Activated T-cell treated with anti-CD3 and anti-CD28 coated beads, Interleukin-2, amount 50 U/mL, for 72 hours (primary cell): Measurements from ENCODE around the gene UTP4. TPM values are rescaled to one million over a fixed set of nuclear protein-coding genes. Genes with fewer than 3 reads are reported as not detected.
"Not testable (repeated sequence)": the region's sequence is repeated elsewhere in the genome, so short reads cannot be mapped to it uniquely, and the experiment has no call there.

Source experiments
- ATAC-seq, 2 donors: fragments of 150-1000 bp; cut with Tn5 transposase; replicated peaks in 1 of 2; 2 replicates each; pipeline ENCODE4 v1.10.0; 2021; ENCODE audit warnings: moderate library complexity in 2 of 2, mild to moderate bottlenecking in 1 of 2
- DNase-seq, 2 donors: peaks; one replicate each; pipeline ENCODE4 v3.0.0; 2021 to 2022; ENCODE audit warnings: mixed read lengths in 1 of 2
- H3K27ac Mint-ChIP-seq: one replicate; pipeline ENCODE4 v1.8.0; 2022; ENCODE audit warnings: mild to moderate bottlenecking, moderate library complexity, mixed read lengths
- H3K27me3 Mint-ChIP-seq: one replicate; pipeline ENCODE4 v1.8.0; 2022; ENCODE audit warnings: low read depth, mixed read lengths
- H3K36me3 Mint-ChIP-seq, 2 donors: one replicate each; pipeline ENCODE4 v1.8.0; 2022; ENCODE audit warnings: mixed read lengths in 2 of 2, mild to moderate bottlenecking in 1 of 2; ENCODE audit not compliant: insufficient read depth in 2 of 2
- H3K4me1 Mint-ChIP-seq: one replicate; pipeline ENCODE4 v1.8.0; 2022; ENCODE audit warnings: low read depth, mixed read lengths
- H3K4me3 Mint-ChIP-seq, 2 donors: one replicate each; pipeline ENCODE4 v1.8.0; 2022; ENCODE audit warnings: mild to moderate bottlenecking in 2 of 2, mixed read lengths in 2 of 2, moderate library complexity in 2 of 2
- H3K9me3 Mint-ChIP-seq, 2 donors: one replicate each; pipeline ENCODE4 v1.8.0; 2022; ENCODE audit warnings: mixed read lengths in 2 of 2
- total RNA-seq, 2 donors: library from RNA; stranded (reverse); gene quantifications; one replicate each; pipeline ENCODE4 v1.2.3, GENCODE V29; 2022

Gene UTP4
- total RNA-seq, 2 donors from 2014 or later, result 81.7 to 112 TPM

DNA sequence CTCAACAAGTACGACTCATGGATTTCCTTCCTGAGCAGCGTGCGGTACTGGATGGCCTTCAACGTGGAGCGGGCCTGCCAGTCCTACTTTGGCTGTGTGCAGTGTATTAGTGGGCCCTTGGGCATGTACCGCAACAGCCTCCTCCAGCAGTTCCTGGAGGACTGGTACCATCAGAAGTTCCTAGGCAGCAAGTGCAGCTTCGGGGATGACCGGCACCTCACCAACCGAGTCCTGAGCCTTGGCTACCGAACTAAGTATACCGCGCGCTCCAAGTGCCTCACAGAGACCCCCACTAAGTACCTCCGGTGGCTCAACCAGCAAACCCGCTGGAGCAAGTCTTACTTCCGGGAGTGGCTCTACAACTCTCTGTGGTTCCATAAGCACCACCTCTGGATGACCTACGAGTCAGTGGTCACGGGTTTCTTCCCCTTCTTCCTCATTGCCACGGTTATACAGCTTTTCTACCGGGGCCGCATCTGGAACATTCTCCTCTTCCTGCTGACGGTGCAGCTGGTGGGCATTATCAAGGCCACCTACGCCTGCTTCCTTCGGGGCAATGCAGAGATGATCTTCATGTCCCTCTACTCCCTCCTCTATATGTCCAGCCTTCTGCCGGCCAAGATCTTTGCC is 18.0 kb upstream of the UTP4 start:
- Mint-ChIP-seq H3K36me3 (peaks cover 7% of the 10 kb centered on the region in 2 donors), H3K4me1 (peaks cover 7% of the 10 kb centered on the region), H3K27me3 (peaks cover 1% of the 10 kb centered on the region), H3K27ac (no peak overlapping the region), H3K4me3 (no peak overlapping the region), H3K9me3 (no peaks in the 10 kb centered on the region)
- DNase-seq, result no peak
- no peak for ATAC-seq

DNA sequence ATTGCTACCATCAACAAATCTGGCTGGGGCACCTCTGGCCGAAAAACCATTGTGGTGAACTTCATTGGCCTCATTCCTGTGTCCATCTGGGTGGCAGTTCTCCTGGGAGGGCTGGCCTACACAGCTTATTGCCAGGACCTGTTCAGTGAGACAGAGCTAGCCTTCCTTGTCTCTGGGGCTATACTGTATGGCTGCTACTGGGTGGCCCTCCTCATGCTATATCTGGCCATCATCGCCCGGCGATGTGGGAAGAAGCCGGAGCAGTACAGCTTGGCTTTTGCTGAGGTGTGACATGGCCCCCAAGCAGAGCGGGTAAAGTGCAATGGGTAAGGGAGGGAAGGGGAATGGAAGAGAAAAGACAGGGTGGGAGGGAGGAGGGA is 17.5 kb upstream of the UTP4 start:
- H3K4me1 Mint-ChIP-seq, result peaks cover 7% of the 10 kb centered on the region
- H3K27me3 Mint-ChIP-seq, result no peaks in the 10 kb centered on the region
- H3K9me3 Mint-ChIP-seq, result no peaks in the 10 kb centered on the region
- no peak for ATAC-seq
- H3K27ac Mint-ChIP-seq, result no peak overlapping the region
- H3K4me3 Mint-ChIP-seq, result no peak overlapping the region
- peaks cover 4 to 6% of the 10 kb centered on the region in 2 donors for H3K36me3 Mint-ChIP-seq
- no peak for DNase-seq

DNA sequence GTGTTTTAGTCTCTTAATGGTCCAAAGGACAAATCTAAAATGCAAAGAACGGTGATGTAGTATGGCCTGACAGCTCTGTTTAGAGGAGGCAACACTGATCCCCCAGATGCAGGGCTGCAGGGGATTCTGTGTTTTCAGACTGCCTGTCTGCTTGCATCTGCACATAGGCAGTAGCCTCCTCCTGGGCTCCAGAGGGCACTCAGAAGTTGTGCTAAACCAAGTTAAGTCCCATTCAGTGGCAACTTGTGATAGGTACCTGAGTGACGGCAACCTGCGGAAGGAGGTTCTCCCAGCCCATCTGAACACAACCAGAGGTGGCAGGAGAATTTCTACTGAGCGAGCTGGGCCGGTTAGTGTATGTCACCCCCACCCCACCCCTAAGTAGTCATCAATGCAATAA is 17.1 kb upstream of the UTP4 start:
- no peak overlapping the region for H3K27ac Mint-ChIP-seq
- peaks cover 4 to 6% of the 10 kb centered on the region in 2 donors for H3K36me3 Mint-ChIP-seq
- H3K4me3 Mint-ChIP-seq, result no peak overlapping the region
- H3K9me3 Mint-ChIP-seq, result no peaks in the 10 kb centered on the region
- H3K4me1 Mint-ChIP-seq, result peaks cover 7% of the 10 kb centered on the region
- DNase-seq, result no peak
- no peaks in the 10 kb centered on the region for H3K27me3 Mint-ChIP-seq
- ATAC-seq, result no peak

GRCh38 chr16:69115837-69116236 is 16.6 kb upstream of the UTP4 start:
- peaks cover 4 to 6% of the 10 kb centered on the region in 2 donors for H3K36me3 Mint-ChIP-seq
- DNase-seq, result no peak
- peaks cover 7% of the 10 kb centered on the region for H3K4me1 Mint-ChIP-seq
- H3K4me3 Mint-ChIP-seq, result no peak overlapping the region
- no peaks in the 10 kb centered on the region for H3K27me3 Mint-ChIP-seq
- no peaks in the 10 kb centered on the region for H3K9me3 Mint-ChIP-seq
- no peak for ATAC-seq
- H3K27ac Mint-ChIP-seq, result no peak overlapping the region

GRCh38 chr16:69116256-69116875 is 16.1 kb upstream of the UTP4 start:
- DNase-seq (no peak), ATAC-seq (no peak)
- peaks cover 5 to 6% of the 10 kb centered on the region in 2 donors for H3K36me3 Mint-ChIP-seq
- H3K4me3 Mint-ChIP-seq, result no peak overlapping the region
- no peaks in the 10 kb centered on the region for H3K27me3 Mint-ChIP-seq
- no peak overlapping the region for H3K27ac Mint-ChIP-seq
- H3K9me3 Mint-ChIP-seq, result no peaks in the 10 kb centered on the region
- peaks cover 7% of the 10 kb centered on the region for H3K4me1 Mint-ChIP-seq

GRCh38 chr16:69116906-69117305 is 15.5 kb upstream of the UTP4 start:
- Mint-ChIP-seq H3K9me3 (no peaks in the 10 kb centered on the region), H3K4me1 (peaks cover 7% of the 10 kb centered on the region), H3K4me3 (no peak overlapping the region), H3K27ac (no peak overlapping the region), H3K27me3 (no peaks in the 10 kb centered on the region), H3K36me3 (peaks cover 6% of the 10 kb centered on the region in 2 donors)
- no peak for DNase-seq
- ATAC-seq, result no peak

DNA sequence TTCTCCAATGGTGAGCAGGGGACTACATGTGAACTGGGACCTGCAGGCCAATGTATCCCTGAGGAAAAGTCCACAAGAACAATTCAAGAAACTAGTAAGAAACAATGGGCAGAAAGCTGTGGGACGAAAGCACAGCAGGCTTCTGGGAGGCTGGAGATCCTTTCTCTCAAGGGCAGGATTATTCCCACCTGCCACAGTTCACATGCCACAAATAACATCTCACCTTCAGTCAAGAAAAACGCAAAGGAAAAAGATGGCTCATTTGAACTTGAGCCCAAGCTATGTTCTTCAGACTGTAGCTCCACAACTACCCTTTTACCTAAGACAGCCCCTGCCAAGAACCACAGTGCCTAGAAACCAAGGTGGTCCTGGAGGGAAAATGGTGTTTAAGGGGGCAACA is 14.0 kb upstream of the UTP4 start:
- H3K9me3 Mint-ChIP-seq, result no peaks in the 10 kb centered on the region
- no peak for ATAC-seq
- H3K27me3 Mint-ChIP-seq, result no peaks in the 10 kb centered on the region
- no peak for DNase-seq
- H3K27ac Mint-ChIP-seq, result no peak overlapping the region
- H3K4me1 Mint-ChIP-seq, result no peaks in the 10 kb centered on the region
- H3K36me3 Mint-ChIP-seq, result peaks cover 6% of the 10 kb centered on the region in 2 donors
- no peak overlapping the region for H3K4me3 Mint-ChIP-seq

DNA sequence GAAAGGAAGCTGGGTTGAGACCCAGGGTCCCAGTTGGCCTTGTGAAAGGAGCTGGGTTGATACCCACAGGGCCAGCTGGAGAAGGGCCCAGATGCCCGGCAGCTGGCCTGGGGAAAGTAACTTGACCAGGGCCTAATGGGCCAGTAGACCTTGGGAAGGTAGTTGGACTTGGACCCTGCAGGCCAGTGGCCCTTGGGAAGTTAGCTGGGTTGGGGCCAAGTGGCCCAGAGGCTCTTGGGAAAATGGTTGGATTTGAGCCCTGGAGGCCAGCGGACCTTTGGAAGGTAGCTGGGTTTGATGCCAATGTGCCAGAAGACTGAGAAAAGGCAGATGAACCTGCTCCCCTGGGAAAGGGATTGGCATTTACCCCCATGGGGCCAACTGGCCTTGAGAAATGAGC is 13.5 kb upstream of the UTP4 start:
- peaks cover 6% of the 10 kb centered on the region in 2 donors for H3K36me3 Mint-ChIP-seq
- ATAC-seq, result no peak

GRCh38 chr16:69119536-69119935 is 12.9 kb upstream of the UTP4 start:
- no peaks in the 10 kb centered on the region for H3K4me1 Mint-ChIP-seq
- H3K4me3 Mint-ChIP-seq, result no peak overlapping the region
- H3K27me3 Mint-ChIP-seq, result no peaks in the 10 kb centered on the region
- peaks cover 6 to 8% of the 10 kb centered on the region in 2 donors for H3K36me3 Mint-ChIP-seq
- DNase-seq (no peak), ATAC-seq (no peak)
- no peak overlapping the region for H3K27ac Mint-ChIP-seq
- no peaks in the 10 kb centered on the region for H3K9me3 Mint-ChIP-seq

More for the DNA sequence above, 13.5 kb upstream of the UTP4 start:
- Mint-ChIP-seq H3K27ac (no peak overlapping the region), H3K9me3 (no peaks in the 10 kb centered on the region), H3K27me3 (no peaks in the 10 kb centered on the region), H3K4me3 (no peak overlapping the region), H3K4me1 (no peaks in the 10 kb centered on the region)
- no peak for DNase-seq

DNA sequence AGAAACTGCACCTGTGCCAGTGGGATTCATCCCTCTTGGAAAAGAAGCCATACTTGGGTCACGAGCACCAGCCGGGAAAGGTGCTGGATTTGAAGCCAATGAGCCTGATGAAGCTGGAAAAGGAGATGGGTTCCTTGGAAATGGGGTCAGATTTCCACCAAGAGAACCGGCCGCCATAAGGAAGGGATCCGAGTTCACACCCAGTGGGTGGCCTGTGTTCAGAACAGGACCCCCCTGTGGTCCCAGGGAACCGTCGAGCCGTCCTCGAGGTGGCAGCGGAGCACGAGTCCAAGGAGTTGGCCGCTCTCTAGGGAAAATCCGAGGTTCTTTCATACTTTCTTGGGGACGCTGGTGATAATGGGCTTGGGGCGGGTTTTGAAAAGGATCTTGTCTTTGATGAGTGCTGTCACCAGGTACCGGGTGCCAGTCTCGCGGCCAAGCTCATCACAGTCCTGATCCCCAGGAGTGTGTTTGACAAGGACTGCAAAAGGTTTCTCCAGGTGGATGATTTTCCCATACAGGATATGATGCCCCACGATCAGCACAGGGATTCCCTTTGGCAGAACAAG is 12.3 kb upstream of the UTP4 start:
- H3K9me3 Mint-ChIP-seq, result no peaks in the 10 kb centered on the region

DNA sequence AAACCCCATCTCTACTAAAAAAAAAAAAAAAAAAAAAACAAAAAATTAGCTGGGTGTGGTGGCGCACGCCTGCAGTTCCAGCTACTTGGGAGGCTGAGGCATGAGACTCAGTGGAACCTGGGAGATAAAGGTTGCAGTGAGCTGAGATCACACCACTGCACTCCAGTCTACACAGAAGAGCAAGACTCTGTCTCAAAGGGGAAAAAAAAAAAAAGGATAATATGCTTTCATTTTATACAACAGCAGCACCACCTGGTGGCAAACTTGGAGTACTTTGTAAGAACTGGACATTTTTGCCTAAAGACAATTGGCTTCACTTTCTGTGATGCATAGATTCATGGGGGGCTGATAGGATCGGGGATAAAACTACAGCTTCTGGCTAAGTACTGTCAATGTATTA is 8.5 kb upstream of the UTP4 start:
- ATAC-seq (peak; percentile 47 to 49), DNase-seq (peak; percentile 59 to 68)
- Mint-ChIP-seq H3K27me3 (no peaks in the 10 kb centered on the region), H3K4me3 (no peak overlapping the region), H3K36me3 (peaks cover 5 to 8% of the 10 kb centered on the region in 2 donors), H3K4me1 (peaks cover 7% of the 10 kb centered on the region), H3K9me3 (no peaks in the 10 kb centered on the region), H3K27ac (no peak overlapping the region)

More for the DNA sequence above, 12.3 kb upstream of the UTP4 start:
- no peaks in the 10 kb centered on the region for H3K27me3 Mint-ChIP-seq
- peaks cover 5 to 6% of the 10 kb centered on the region in 2 donors for H3K36me3 Mint-ChIP-seq
- DNase-seq, result no peak
- H3K4me3 Mint-ChIP-seq, result no peak overlapping the region
- H3K27ac Mint-ChIP-seq, result no peak overlapping the region
- ATAC-seq, result no peak
- H3K4me1 Mint-ChIP-seq, result peaks cover 6% of the 10 kb centered on the region

DNA sequence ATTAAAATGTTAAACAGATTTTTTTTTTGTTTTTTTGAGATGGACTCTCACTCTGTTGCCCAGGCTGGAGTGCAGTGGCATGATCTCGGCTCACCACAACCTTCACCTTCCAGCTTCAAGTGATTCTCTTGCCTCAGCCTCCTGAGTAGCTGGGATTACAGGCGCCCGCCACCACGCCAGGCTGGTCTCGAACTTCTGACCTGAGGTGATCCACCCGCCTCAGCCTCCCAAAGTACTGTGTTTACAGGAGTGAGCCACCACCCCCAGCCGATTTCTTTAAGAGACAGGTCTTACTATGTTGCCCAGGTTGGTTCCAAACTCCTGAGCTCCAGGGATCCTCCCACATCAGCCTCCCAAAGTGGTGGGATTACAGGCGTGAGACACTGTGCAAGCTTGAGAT is 8.0 kb upstream of the UTP4 start:
- not testable (repeated sequence) for H3K27ac Mint-ChIP-seq, H3K4me3 Mint-ChIP-seq, ATAC-seq, H3K9me3 Mint-ChIP-seq, H3K36me3 Mint-ChIP-seq, H3K4me1 Mint-ChIP-seq, DNase-seq, H3K27me3 Mint-ChIP-seq

GRCh38 chr16:69124961-69125360 is 7.5 kb upstream of the UTP4 start:
- H3K4me3 Mint-ChIP-seq, H3K36me3 Mint-ChIP-seq, H3K27me3 Mint-ChIP-seq, H3K9me3 Mint-ChIP-seq, DNase-seq, ATAC-seq: not testable (repeated sequence)
- peaks cover 15% of the 10 kb centered on the region for H3K4me1 Mint-ChIP-seq
- peak overlapping the region; percentile 60 for H3K27ac Mint-ChIP-seq
